HG03565 (cell line): ENCODE measurements around the gene APOA1.

Source experiments
- ATAC-seq: cut with Tn5 transposase; IDR thresholded peaks from one replicate; pipeline ENCODE4 v1.9.1; 2021; ENCODE audit warnings: mild to moderate bottlenecking, moderate library complexity; ENCODE audit not compliant: unreplicated experiment

Gene APOA1

DNA sequence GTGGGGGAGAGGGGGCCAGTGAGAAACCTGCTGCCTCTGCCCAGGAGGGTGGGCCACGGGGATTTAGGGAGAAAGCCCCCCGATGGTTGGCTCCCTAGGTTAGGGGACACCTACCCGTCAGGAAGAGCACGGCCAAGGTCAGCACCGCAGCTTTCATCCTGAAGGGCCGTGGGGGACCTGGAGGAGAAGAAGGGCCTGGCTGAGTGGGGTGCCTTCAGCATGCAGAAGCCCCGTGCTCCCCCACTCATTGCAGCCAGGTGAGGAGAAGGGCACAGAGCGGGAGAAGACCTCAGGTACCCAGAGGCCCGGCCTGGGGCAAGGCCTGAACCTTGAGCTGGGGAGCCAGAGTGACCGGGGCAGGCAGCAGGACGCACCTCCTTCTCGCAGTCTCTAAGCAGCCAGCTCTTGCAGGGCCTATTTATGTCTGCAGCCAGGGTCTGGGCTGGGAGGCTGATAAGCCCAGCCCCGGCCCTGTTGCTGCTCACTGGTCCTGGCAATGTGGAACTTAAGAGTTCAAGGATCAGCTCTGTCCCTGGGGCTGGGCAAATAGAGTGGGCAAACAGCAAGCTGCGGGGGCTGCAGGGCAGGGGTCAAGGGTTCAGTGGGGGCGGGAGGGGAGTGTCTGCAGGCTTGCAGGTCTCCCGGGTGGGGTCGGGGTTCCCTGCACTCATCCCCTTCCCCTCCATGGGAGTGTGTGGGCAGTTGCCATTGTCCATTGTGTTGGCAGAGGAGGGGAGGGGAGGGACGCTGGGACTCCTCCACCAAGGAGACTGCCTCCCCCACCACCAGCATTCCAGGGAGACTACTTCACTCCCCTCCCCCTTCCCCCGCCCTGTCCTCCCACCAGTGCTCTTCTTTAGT is at the start of gene APOA1:
Gene APOA1, minus strand, starts transcription at position 392 of the 861 bp plus-strand sequence. Its CDS starts 235 bp downstream, at position 157.
- no peak for ATAC-seq

DNA sequence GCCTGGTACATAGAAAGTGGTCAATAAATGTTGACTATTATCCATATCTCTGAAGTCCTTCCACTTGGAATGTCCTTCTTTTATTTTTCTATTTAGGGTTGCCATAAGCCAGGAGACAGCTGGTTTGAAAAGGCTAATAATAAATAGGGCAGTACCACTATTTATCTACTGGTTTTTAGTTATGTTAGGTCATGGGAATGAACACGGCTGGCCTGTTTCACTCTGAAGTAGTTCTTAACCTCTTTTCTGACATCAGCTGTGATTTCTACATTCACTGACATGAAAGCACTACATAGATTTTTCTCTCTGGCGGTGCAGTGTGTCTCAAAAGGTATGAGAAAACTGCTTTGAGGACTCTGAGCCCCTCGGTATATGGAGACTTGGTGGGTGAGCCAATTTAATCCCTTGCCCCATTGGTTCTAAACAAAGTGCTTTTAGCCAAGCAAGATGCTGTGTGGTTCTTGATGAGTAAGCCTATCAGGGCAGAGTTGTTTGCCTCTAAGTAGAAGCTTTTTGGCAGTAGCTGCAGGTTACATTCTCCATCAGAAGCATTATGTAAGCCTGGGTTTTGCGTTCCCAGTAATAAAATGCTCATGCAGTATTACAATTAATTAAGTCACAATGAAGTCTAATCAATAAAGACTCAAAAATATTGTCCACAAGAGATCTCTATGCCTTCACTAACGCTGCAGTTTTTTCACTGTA is 48.7 kb upstream of the APOA1 start:
- ATAC-seq, result no peak

DNA sequence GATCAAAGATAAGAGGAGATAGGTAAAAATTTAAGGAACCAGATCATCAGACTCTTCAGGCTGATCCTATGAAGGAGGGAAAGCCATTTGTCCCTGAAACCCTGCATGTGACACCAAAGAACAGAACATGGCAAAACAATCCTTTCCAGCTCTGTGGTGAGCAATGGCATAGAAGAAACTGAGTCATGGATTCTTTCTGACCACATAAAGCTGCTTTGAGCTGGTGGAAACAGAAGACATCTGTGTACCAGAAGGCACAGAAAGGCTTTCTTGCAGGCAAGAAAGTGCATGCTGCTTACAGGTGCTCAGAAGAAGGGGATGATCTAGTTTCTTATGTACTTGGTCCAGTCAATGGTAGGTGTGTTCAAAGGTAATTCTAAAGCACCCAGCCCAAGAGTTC is 45.0 kb upstream of the APOA1 start:
- no peak for ATAC-seq

DNA sequence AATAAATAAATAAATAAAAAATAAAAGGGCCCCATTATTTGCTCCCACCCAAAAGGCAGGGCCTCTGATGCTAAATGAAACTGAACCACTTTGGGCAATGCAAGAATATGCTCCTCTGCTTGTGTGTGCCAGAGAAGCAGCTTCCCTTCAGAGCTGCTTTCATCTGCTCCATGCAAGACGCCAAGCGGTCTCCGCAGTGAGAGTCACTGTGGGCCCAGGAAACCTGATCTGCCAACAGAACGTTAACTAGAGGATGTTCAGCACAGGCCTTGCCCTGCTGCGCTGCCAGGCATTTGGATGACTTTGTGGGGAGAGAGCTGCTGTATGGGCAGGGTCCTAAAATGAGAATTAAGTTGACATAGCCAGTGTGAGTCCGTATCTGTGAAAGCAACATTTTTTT is 43.7 kb upstream of the APOA1 start:
- no peak for ATAC-seq

DNA sequence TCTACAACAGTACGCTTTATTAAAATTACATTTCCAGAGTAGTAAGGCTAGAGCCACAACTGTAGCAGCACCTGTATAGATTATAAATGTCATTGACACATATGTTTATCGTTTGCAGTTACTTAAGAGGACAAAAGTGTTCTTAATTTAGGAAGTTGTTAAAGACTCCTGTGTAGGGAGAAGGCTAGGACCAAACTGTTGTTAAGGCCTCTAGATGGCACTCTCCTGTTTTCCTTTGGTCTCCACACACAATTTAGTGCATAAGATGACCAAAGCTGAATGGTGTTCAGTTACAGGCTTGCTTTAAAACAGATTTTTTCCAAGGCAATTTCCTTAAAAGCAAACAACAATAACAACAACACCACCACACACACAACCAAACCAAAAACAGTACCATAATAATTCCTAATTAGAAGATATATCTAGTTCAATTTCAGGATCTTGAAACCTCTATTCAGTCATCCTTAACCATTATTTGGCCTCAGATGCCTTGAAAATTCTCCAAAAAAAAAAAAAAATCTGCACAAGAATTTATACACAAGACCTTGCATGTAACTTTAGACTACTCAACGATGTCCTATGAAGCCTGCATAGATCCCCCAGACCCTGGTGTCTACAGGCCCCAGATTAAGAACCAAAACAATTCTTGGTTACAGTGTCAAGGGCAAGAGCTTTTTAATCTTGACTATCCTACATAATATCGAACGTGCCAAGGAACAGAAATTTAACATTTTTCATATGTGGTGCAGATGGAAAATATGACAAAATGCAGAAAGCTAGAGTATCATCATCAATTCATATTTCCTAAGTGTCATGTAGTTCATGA is 42.6 kb upstream of the APOA1 start:
- ATAC-seq, result no peak

DNA sequence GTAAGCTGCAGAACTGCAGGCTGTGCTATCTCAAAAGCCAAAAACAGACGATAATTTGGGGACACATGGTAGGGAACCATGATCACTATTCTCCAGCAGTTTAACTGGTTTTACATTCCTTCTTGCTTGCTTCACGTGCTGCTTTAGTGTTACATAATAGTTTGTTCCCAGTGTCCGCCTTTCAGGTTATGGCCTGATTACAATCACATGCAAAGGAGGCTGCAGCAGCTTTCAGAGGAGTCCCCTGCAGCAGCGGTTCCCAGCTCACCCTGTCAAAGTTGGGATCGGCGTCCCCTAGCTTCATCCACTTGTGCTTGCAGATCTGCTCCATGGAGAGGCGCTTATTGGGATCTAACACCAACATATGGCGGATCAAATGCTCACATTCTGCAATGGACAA is 39.2 kb upstream of the APOA1 start:
- ATAC-seq, result no peak

DNA sequence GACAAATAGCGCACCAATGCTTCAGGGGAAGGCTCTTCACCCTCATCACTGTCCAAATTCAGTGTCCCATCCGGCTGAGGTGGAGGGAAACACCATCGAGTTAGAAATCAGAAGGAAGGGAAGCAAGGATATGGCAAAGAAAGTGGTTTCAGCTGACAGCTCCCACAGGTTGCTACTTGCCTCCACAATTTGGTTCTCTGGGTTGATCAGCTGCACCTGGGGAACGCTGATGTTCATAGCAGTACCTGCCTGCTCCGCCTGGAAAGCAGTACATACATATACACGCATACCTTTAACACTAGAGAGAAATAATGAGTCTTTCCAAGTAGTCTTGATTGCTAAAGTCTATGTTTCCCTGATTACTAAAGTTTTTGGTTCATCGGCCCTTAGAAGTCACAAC is 37.8 kb upstream of the APOA1 start:
- no peak for ATAC-seq

DNA sequence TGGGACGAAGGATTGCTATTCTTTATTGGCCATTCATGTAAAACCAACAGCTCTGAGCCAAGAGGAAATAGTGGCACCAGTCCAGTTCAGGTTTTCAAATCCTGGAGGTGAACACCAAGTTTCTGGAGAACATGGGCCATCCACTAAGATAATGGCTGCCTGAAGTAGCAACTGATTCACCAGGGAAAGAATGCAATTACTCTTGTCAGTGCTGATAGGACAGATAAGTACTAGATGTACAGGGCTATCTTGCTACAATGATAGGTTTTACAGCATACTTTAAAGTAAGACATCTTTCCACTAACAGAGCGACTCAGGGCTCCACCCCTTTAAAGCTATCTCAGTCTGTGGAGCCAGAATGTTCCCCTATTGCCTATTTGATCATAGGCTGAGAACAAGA is 36.8 kb upstream of the APOA1 start:
- no peak for ATAC-seq

DNA sequence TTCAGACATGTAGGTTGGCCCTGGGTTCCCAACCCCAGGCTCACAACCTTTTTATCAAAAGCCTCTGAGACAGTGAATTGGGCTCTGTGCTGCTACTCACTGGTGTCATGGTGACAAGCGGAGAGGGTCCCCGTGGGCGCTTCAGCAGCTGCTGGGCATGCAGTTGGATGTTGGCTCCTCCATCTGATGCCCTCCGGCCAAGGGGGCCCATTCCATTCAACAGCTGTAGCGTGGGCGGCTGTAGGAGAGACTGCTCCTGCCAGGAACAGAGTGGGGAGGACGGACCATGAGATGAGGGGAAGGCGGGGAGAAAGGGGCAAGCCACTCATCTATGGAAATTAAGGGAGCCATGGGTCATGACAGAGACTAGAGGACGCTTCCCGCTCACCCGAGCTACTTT is 36.0 kb upstream of the APOA1 start:
- ATAC-seq, result no peak

DNA sequence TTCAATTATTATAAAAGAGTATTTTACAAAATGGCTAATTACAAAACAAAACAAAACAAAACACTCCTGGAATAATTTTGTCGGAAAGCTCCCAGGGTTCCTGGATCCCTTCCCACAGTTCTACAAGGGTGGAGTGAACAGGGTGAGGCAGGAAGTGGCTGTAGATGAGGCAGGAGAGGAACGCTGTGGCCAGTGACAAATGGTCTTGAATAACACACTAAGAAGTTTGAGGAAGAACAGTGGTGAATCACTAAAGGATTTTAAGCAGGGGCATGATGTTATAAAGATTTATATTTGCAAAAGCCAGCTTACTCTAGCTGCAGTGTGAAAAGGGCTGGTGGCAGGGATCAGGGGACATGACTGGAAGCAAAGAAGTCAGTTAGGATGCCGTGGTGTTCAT is 33.8 kb upstream of the APOA1 start:
- no peak for ATAC-seq

DNA sequence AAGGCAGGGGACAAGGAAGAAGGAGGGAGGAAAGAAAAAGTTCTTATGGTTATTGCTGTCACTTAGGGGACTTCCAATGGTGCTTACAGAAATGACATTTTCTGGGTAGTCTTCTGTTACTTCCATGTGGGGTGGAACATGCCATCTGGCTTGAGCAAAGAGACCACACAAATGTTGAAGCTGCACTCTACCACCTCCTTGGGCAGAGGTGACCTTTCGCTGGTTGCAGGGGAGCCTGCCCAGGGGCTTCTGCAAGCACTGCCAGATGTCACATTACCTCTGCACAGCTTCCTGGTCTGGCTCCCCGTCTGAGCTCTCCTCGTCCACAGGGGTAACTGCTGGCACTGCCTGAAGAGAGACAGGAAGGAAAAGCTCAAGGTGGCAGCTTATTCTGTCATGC is 32.6 kb upstream of the APOA1 start:
- no peak for ATAC-seq

DNA sequence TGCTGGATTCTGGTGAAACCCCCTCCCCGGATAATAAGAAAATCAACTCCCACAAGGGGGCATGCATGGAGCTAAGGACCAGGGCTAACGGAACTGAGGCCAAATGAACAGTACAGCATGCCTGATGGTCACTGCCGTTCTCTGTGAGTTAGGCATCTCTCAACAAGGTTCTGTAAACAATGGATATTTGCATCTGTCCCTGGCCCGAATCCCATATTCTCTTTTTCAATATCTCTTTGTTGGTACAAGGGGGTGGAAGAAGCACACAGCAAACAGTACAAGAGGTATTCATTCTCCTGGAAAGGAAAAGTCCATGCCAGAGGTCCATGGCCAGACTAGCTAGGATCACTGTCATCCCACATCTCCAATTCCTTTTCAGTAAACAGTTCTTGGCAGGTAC is 32.2 kb upstream of the APOA1 start:
- no peak for ATAC-seq

DNA sequence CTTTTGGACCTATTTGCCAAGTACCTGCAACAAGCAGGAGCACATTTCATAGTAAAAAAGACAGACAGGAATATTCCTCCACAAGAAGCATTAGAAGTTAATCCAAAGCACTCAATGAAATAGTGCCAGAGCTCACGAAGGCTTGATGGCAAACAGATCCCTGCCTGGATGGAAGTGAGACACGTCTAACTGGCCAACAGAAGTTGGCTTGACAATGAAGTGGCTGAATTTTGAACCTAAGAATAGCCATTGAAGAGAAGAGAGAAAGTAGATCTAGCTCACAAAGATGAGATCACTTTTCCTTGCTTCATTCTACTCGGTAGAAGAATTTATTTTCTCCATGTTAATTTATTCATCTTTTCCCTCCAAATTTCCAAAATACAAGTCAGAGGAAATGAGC is 30.6 kb upstream of the APOA1 start:
- no peak for ATAC-seq

DNA sequence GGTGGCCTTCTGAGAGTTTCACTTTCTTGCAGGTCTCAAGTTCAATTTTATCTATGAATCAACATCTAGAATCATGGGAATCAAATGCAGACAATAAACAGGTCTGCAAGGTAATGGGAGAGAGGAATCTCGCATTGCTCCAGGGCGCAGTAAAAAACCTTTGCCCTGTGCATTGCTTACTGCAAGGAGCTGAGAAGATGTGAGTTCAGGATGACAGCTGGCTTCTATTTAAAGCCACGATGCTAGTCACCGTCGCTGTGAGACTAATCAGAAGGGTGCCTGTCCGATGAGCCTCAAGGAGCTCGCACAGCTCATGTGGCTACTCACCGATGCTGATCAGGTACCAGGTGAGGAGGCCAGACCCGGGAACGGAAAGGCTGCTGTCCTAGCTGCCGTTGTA is 30.2 kb upstream of the APOA1 start:
- no peak for ATAC-seq

DNA sequence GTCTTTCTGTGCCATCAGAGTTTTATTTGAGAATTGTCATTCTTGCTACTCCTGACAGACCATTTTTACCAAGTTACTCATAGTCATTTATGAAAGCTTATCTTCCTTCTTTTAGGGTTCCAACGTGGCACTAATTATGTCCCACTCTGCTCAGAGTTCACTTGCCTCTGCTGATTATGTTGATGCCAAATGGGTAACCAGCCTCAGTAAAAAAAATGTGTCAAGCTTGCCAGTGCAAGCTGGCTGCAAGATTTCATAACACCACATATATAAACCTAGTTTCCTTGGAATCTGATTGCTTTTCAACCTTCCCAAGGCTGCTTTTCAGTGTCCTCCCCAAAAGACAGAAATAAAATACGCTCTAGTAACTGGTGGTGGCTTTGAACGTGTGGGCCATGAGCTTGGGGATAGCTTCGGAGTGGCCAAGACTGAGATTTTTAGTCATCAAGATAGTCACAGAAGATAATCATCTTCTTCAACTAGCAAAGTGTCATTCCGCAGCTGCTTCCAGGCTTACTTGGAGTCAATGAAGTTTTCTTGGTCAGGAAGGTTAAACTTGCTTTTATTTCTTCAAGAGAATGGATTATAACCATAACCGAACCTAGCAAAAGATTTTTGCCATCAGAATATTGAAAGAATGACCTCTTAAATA is 29.5 kb upstream of the APOA1 start:
- ATAC-seq, result no peak

DNA sequence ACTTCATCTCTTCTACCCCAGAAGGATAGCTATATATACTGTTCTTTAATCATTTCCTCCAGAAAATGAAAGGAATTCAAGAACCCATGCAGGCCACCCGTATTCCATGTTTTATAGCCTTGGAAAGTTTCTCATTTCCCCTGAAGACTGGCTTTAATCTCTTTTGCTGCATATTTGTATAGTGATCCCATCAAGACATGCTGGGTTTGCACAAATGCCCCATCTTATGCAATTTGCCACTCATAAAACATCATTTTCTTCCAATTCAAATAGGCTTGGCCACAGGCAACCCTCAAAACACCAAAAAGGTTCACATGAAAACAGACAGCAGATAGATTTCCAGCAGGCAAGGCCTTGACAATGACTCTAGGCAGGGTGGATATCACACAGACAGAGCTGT is 28.3 kb upstream of the APOA1 start:
- no peak for ATAC-seq

DNA sequence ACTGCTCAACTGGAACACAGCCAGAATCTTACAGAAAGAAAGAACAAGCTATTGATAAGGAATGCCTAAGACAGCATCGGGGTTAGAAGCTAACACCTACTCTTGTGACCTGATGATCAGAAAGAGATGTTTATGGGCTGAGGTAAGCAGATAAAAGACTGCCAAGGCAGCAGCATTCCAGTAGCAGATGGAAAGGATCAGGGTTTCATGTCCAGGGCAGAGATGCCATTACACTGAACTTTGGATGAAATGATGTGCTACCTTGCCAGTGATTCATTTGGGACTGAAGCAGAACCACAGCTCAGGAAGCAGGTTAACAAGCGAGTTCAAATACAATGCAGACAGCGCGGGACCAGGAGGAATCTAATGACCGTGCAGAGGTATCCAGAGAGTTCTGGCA is 27.1 kb upstream of the APOA1 start:
- ATAC-seq, result no peak

DNA sequence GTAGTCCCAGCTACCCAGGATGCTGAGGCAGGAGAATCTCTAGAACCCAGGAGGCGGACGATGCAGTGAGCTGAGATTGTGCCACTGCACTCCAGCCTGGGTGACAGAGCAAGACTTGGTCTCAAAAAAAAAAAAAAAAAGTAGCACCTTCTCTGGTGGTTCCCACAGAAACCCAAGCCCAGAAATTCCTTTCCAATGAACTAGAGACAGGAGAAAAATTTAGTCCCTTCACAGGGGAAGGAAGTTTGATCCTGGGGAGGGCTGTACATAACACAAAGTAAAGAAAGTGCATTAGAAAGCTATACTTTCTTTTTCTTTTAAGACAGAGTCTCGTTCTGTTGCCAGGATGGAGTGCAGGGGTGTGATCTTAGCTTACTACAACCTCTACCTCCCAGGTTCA is 25.5 kb upstream of the APOA1 start:
- ATAC-seq, result no peak

DNA sequence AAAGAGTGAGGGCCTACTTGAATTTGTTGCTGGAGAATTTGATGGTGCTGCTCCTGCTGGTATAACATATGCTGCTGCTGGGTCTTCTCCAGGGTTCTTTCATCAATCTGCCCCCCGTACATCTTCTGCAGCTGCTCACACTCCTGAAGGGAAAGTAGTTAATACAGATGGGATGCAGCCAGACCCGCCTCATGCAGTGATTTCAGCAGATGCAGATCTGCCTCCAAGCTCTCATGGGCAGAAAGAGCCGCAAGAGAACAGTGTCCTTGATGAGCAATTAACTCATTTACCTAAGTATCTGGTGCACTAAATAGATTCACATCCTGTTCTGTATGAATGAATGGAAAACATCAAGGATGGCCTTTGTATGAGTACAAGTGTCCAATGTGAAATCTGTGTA is 24.8 kb upstream of the APOA1 start:
- ATAC-seq, result no peak

DNA sequence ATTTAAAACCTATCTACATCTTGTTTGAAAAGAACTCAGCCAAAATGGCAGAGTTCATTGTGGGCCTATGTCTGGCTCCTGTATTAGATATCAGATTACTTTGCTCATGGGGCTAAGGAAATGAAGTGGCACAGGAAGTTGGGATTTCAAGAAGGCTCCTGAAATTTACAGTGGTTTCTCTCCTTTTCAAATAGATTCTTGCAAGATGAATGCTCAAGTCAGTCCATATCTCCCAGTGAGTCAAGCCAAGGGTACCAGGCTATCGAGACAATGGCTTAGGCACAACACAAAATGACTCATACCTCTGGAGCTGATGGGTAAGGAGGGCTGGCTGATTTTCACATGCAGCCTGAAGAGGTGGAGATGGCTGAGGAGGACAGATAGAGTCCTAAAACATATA is 24.1 kb upstream of the APOA1 start:
- ATAC-seq, result no peak

DNA sequence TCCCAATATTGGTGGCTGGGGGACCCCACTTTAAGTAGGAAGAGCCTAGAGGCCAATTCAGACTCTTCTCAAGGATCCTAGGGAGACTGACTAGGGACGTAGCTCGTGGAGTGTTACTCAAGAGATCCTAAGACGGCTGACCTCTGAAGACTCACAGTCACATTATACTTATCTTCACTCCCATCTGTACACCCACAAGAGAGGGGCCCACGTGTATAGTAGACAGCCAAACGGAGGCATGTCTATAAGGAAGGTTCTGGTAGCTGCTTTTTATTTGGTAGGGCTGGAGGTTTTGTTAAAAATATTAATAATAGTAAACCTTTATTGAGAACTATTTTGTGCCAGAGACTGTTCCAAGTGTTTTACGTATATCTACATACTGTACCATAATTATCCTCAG is 22.9 kb upstream of the APOA1 start:
- no peak for ATAC-seq
